HG02610 (cell line): Measurements from ENCODE around the gene LDB2.
"Not testable (repeated sequence)": the region's sequence is repeated elsewhere in the genome, so short reads cannot be mapped to it uniquely, and the experiment has no call there.

ENCODE experiments used
- ATAC-seq: cut with Tn5 transposase; IDR thresholded peaks from one replicate; pipeline ENCODE4 v1.9.1; 2021; ENCODE audit warnings: mild to moderate bottlenecking, moderate library complexity; ENCODE audit not compliant: unreplicated experiment

Gene LDB2

DNA sequence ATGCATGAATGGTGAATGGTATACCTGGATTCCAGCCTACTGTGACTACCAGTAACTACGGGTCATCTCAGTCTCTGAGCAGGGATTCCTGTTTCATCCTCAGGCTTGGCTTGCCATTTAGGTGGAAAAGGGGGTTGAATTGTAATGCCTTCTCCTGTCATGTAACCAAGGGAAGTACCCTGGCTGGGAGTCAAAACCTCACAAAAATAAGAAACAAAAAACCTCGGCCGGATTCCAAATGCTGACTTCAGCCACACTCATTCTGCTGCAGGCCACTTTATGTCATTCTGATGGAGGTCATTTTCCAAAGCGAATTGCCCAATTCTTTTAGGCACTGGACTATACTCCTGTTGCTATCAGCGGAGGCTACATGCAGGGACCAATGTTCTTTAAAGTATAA lies 324.7 kb downstream of the LDB2 start:
- ATAC-seq, result no peak

DNA sequence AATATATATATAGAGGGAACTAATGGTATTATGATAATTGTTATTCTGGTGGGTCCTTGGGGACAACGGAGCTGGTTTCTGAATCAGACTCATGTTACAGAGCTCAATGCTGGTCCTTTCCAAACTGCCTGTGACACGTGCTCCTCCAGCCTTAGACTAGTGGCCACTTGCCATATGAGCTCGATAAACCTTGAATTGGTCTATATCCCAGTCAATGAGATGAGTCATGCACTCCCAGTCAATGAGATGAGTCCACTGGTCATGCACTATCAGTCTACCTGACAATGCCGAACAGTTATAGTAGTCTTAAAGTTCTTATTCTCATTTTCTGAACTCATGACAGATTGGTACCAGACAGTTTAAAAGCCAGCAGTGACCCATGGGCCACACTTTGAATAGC lies 325.2 kb downstream of the LDB2 start:
- no peak for ATAC-seq

DNA sequence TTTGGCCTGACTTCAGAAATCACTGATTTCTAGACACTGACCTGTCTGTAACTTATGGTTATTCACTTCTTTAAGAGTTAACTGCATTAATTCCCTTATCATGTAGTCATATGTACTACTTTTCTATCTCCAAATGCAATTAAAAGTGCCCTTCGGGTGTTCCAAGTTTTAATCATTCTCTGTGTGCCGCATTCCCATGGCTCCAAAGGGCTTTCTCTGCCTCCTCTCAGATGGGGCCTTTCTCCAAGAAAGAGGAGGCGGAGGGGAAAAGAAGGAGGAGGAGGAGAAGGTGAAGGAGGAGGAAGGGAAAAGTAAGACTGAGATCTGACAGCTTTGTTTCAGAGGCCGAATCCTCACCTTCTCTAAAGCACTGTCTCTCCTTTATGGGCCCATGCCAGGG lies 325.8 kb downstream of the LDB2 start:
- no peak for ATAC-seq

DNA sequence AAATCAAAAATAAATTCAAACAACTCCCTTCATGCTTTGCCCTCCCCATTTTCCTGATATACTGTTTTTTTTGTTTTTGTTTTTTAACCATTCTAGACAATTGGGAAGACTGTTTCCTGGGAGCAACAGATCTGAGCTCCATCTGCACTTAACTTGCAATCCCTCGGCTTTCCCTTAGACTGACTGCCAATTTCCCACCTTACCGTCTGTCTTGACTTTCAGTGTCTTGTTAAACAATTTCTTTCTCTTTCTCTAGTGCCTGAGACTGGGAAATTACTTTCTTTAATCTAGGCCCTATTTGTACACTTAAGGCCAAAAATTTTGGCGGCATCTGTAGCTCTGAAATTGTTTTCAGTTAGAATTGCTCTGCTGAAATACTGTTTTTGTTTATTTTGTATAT lies 326.3 kb downstream of the LDB2 start:
- ATAC-seq, result no peak

DNA sequence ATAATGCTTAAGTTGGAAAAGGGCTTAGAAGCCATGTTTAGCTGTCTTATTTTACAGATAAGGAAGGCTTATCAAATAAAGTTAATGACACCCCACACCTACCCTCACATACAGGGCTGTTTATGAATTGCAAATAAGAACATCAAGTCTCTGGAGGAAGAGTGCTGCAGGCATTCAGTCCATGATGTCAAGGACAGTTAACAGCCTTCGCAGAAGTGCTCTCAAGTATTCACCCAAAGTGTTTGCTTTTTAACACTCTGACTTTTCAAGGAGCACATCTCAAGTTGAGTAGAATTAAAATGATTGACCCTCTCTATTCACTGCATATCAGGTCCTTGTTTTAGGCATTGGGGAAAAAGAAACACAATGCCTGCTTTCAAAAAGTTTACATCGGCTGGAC lies 328.7 kb downstream of the LDB2 start:
- ATAC-seq, result no peak

DNA sequence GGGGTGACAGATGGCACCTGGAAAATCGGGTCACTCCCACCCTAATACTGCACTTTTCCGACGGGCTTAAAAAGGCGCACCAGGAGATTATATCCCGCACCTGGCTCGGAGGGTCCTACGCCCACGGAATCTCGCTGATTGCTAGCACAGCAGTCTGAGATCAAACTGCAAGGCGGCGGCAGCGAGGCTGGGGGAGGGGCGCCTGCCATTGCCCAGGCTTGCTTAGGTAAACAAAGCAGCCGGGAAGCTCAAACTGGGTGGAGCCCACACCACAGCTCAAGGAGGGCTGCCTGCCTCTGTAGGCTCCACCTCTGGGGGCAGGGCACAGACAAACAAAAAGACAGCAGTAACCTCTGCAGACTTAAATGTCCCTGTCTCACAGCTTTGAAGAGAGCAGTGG lies 341.1 kb downstream of the LDB2 start:
- not testable (repeated sequence) for ATAC-seq

DNA sequence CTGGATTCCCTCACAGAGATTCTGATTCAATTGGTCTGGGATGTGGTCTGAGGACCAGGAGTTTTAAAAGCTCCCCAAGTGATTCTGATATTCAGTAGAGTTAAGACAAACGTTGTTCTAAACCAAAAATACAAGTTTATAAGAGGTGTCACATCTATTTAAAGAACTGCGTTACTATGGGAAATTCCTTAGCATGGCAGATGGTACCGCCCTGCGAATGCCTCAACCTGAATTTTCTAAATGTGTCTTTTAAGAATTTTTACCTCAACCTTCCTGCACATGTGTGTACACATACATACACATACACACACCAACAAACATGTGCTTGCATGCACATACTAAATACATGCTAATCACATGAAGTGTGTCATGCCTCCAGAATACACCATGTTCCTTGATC lies 343.3 kb downstream of the LDB2 start:
- no peak for ATAC-seq

DNA sequence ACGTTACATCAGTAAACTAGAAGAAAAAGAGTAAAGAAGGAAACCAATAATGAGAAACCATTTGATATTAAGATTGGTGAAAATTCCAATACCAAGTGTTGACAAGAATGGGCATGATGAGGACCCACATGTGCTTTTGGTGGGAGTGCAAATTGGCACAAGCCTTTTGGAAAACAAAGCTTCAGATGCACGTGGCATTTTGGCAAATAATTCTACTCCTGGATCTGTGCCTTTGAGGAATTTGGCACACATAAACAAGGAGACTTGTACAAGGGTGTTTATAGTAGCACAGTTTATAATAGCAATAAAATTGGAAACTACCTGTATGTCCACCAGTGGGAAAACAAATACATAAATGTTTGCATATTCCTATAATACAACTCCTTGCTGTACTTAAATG lies 347.9 kb downstream of the LDB2 start:
- ATAC-seq, result no peak

DNA sequence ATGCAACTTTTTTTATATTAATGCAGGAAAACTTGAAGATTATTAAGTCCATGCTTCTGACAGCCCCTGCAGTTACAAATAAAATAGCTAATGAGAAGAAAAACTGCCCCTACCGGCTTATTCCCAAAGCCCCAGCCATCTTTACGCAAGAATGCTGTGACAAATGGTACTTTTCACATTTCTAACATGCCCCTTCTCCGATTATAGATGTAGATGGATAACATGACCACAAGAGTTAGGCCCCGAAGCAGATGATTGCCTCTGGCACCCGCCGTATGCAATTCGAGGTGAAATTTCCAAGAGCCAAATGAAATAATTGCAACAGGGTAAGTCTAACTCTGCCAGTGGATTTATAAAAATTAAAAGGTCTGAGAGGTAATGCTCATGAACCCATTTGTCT lies 352.8 kb downstream of the LDB2 start:
- ATAC-seq, result no peak

DNA sequence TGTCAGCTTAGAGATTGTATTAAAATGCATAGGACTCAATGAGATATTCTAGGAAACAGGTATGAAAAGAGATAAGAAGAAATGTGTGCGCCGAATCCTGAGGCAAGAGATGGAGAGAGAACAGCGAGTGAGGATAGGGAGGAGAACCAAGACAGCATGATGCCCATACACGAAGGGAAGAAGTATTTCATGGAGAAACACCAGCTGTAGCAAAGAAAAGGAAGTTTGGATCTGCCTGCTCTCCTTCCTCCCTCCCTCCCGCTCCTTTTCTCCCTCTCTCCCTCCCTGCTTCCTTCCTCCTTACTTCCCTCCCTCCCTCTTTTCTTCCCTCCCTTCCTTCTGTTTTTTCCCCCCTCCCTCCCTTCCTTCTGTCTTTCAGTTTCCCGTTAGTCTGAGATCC lies 353.6 kb downstream of the LDB2 start:
- ATAC-seq, result no peak

DNA sequence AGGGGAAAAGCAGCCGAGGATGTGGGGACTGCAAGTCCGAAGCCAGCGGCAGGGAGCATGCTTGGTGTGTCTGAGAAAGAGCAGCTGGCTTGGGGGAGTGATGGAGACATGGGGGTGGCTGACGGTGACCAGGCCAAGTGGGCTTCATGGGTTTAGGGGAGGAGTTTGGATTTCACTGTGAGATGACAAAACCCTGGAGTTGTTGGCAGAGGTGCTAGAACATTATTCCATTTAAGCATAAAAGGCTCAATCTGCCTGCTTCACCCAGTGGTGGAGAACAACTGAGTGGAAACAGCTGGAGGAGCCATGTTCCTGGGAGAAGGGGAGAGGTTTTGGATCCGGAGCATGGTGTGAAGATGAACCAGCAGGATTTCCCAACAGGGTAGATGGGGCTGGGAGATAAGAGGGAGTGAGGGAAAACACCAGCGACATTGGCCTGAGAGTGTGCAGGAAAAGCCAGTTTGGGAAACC lies 354.2 kb downstream of the LDB2 start:
- ATAC-seq, result no peak

DNA sequence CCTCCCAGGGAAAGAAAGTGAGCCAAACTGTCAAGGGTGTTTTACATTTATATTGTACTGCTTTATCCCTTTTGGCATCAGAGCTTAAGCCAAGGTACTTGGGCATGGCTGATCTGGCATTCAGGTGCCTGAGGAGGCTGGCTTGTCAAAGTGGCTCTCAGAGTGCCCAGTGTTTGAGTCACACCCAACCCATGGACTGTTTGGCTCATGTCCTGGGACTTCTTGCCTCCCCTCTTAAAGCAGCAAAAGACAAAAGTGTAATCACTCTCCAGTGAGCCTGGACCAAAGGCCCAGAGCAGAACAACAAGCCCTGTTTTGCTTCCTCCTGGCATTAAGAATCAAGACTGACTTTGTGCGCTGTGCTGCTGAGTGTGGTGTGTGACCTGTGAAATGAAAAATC lies 360.5 kb downstream of the LDB2 start:
- ATAC-seq, result no peak

DNA sequence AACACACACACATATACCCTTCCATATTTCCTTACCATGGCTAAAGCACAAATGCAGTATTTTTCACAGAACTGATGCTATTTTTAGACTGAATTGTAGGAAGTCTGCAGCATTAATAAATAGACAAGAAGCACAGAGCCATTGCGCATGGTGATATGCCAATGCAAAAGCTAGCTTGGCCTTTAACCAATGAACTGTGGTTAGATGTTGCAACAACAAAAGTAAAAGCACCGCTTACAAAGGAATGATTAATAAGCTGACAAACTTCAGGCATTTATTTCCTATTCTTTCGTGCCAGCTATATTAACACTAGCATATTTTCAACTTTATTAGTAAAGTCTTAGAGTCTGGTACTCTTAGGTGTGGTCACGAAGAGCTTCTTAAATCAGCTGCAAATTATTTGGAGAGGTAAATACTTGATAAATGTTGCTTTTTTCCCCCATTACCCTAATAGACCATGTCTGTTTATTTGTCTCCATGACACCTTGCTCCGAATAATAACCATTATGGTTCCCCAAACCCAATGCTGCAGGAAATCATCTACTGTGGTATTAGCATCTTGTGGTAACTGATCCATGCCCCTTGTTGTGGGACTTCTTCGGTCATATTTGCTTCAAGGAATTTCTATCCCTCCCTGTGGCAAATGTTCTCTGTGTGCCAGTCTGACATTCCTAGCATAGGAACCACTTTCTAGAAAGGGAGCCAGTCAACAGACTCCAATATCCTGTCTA lies 366.0 kb downstream of the LDB2 start:
- ATAC-seq, result no peak

DNA sequence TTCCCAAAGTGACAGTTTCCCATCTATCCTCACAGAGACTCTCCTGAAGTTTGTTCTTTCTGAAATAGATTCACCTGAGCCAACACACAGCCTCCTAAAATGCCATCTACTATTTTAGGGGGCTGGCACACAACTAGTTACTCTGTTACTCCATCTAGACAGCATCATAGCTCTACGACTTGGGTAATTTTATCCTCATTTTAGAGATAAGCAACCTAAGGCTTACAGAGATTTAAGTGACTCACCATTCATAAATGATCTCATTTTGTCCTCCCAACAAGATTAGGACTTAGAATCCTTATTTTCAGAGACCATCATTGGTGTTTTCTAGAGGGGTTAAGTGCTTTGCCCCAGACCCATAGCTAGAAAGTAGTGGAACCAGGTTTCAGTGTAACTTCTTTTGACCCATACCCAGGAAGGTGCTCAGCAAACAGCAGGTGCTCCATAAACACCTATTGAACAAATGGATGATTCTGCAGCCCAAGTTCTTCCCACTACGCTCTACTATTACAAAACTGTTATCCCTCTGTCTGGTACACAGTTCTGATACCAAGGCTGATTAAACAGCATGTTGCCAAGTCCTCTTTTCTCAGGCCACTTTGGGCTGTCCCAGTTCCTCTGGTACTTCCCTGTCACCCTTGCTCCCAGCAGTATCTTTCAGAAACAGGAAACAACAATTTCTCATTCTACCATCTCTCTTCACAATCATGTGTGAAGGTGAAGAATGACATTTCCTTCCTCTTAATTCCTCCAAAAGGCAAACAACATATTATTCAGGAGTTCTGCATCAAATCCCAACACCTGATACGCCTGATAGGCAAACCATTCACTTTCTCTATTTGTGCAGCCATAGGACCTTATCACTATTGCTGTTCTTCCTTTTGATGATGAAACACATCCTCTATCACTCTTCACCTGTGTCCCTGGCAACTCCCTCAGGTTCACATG lies 367.5 kb downstream of the LDB2 start:
- ATAC-seq, result no peak

DNA sequence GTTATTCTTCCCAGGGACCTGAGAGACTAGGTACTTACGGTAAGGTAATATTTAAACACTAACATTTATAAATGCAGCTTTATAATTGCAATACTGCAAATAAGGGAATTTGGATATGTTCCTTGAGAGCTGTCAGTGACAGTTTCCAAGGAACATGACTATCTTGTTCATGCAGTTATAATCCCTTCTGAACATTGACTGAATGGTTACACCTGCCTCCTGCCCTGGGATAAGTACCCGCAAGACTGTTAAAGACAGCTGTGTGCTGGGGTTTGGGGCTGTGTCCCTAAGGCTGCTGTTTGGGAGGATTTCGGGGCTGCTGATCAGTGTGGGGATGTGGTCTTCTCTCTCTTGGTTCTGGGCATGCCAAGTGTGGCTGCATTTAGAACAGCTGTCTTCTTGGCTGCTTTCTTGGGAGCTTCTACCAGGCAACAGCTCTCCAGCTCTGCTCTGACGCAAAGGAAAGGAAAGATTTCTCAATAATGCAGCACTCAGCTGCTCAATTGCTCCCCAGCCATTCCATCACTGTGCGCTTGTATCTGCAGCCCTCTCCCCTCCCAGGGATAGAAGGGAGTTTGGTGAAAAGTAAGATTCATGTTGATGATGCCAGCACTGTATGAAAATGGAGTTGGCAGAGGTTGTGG lies 373.4 kb downstream of the LDB2 start:
- ATAC-seq, result no peak

DNA sequence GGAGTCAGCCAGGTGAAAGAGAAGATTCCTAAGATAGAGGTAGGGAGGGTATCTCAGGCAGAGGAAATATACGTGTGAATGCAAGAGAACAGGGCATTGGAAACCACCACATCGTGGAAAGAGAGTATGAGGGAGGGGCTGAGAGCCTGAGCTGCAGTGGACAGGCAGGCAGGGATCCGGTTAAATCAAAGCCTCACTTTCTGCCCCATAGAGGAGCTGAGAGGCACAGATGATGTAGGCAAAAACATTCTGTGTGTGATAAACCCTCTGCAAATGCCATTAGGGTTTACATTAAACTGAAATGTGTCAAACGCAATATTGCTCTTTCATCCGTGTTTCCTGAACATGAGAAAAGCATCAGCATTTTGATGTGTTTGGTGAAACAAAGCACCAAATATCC lies 374.0 kb downstream of the LDB2 start:
- no peak for ATAC-seq

DNA sequence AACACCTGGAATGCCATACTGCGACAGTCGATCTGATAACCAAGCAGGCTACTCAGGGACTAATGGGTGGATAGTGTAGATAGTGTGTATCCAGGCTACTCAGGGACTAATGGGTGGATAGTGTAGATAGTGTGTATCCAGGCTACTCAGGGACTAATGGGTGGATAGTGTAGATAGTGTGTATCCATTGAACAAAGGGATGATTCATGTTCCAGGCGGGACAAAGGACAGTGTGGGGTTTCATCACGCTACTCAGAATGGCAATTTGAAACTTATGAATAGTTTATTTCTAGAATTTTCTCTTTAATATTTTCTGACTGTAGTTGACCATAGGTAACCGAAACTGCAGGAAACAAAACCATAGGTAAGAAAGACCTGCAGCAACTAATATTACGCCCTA lies 374.9 kb downstream of the LDB2 start:
- not testable (repeated sequence) for ATAC-seq

DNA sequence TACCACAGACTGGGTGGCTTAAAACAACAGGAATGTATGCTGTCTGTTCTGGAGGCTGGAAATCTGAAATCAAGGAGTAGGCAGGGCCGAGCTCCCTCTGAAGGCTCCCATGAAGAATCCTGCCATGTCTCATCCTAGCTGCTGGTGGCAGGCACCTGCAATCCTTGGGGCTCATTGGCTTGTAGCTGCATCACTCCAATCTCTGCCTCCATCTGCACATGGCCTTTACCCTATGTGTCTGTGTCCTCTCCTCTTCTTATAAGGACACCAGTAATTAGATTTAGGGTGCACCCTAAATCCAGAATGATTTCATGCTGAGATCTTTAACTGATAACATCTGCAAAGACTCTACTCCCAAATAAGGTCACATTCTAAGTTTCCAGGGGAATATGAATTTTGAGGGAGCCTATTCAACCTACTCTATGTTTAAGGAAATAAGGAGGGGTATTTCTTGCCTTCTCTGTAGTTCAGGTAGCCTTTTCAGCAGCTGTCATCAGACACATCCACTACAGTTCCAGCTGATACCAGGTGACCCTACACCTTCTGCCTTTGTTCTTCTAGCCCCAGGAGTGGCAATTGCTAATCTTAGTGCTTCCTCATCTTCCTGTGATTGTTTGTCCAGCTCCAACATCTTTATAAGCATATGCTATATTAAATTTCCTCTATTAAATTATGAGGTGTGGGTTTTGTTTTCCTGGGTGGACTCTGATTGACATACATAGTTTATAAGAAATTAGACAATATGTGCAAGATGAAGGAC lies 377.1 kb downstream of the LDB2 start:
- no peak for ATAC-seq

DNA sequence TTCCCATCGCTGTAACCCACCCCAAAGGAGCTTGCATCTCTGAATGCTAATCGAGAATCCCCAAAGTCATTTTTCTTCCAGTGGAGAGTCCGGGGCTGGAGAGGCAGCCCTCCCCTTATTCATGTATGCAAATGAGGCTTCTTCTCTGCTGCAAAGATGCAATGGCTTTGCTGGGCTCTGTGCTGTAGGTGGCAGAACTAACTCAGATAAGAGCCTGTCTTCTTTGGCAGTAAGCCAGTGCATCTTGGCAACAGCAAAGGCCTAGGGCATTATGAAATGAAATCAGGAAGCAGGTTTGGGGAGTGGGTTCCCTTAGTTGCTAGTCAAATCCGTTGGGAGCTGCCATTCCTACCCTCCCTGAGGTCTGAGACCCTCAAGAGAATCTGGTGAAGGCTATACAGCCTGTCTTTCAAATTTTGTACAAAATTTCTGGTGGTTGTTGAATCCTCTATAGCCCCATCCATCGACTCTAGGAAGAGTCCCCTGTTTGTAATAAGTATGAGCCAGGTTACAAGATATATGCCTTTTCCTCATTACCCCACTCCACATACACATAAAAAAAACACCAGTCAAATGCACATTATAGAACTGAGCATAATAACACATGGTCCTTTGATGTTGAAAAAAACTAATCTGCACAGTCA lies 381.5 kb downstream of the LDB2 start:
- no peak for ATAC-seq

DNA sequence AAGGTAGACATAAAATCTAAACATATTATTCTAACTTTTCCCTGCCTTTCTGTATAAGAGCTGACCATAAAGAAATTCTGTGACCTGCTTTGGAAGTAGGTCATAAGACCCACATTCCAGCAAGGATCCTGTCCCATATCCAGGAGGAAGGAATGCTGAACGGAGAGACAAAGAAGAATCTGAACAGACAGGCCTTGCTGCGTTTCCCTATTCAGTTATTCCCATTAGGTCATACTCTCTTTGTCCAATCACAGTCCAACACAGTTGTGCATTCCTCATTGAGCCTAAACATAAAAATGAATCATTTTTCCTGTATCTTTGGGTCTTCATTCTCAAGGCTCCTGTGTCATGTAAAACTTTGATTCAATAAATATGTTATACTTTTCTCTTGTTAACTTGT lies 384.6 kb downstream of the LDB2 start:
- ATAC-seq, result no peak
